Measurements from ENCODE around the gene CAMKK2. TPM values are rescaled to one million over a fixed set of nuclear protein-coding genes. Genes with fewer than 3 reads are reported as not detected.

The CAMKK2 gene
- total and polyA plus RNA-seq, 9 of the 15 experiments (the other 6 are each of a cell fraction or from before 2014, with no cell fraction given): 4.3 to 32.0 (median 18.2) TPM

DNA sequence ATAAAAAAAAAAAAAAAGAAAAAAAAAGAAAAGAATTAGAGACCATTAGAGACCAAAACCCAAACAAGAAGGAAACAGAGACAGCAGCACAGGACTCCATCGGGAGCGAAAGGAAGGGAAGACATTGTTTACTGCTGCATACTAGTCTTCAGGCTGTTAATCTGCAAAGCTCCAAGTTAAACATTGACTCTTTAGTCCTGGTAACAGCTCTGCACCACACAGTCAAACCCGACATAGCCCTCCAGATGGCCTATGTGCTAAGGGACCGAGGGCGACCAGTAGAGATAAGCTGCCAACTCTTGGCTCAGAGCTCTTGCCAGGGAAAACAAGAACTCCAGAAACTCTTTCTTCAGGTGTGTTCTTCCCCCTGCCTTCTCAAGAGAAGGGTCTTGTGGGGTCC is 78.7 kb downstream of the CAMKK2 start:
- H3K9ac ChIP-seq (ENCODE audit: insufficient read depth in 1 of 2, low read depth in 2 of 2, low read length in 2 of 2): no peak overlapping the region
- no peak for ATAC-seq
- 80% methylated on average over 5 of the region's 5 CpGs for WGBS (ENCODE audit: insufficient coverage, low coverage, missing lambda C conversion rate)
- no peak overlapping the region for H3K27ac ChIP-seq (ENCODE audit: extremely low read depth, low read depth, low read length)
- POLR2A ChIA-PET: interaction anchor here (0.6 to 2.0 kb wide), 3 partner anchors 13 to 262 kb away, joined by 3 to 8 read pairs (median 4); no protein-coding TSS in a partner anchor
- CTCF ChIA-PET (ENCODE audit: low intra/inter-chr PET ratio): no interaction called here
- no peaks in the 10 kb centered on the region for H4K20me1 ChIP-seq (replicated peaks; ENCODE audit: control insufficient read depth, insufficient read depth, low read length)
- in situ Hi-C loops (cut with MboI) (no loop called here), intact Hi-C loops (cut with micrococcal nuclease) (loop anchor here (10.0 kb wide), 1 partner anchor 213 kb away; no protein-coding TSS in a partner anchor)
- peaks cover 6% of the 10 kb centered on the region for H3K9me1 ChIP-seq (ENCODE audit: control insufficient read depth, insufficient read depth, low read length)
- H3K79me2 ChIP-seq (ENCODE audit: control insufficient read depth, insufficient read depth, low read length): no peaks in the 10 kb centered on the region
- peaks cover 0 to 7% of the 10 kb centered on the region in 2 experiments; a peak in 2 of 5 replicates for H3K4me1 ChIP-seq (replicated peaks in 1 of 2; ENCODE audit: control insufficient read depth in 2 of 2, insufficient read depth in 2 of 2, low read length in 2 of 2)
- TF ChIP-seq CBFB (CRISPR knock-in tag; IDR thresholded peaks at IDR 0.05) (no peak), ZNF444 (CRISPR knock-in tag; IDR thresholded peaks at IDR 0.05) (no peak), RFX7 (CRISPR knock-in tag; IDR thresholded peaks at IDR 0.05) (no peak), PHTF2 (CRISPR knock-in tag; IDR thresholded peaks at IDR 0.05) (no peak), TBL1XR1 (IDR thresholded peaks at IDR 0.05; ENCODE audit: low read length in 2 of 2) (no peak), ZNF707 (CRISPR knock-in tag; conservative IDR thresholded peaks at IDR 0.05) (no peak), ZNF699 (CRISPR knock-in tag; IDR thresholded peaks at IDR 0.05; ENCODE audit: insufficient replicate concordance) (no peak), ZBTB8A (IDR thresholded peaks at IDR 0.05; ENCODE audit: partially characterized antibody) (no peak), ASH1L (IDR thresholded peaks at IDR 0.05; ENCODE audit: borderline replicate concordance, low read depth, partially characterized antibody) (no peak), POLR2H (tag; IDR thresholded peaks at IDR 0.05; ENCODE audit: low read depth) (no peak), SMAD1 (IDR thresholded peaks at IDR 0.05; ENCODE audit: low read depth, low read length, partially characterized antibody) (no peak)
- TF ChIP-seq, protein P1, sequence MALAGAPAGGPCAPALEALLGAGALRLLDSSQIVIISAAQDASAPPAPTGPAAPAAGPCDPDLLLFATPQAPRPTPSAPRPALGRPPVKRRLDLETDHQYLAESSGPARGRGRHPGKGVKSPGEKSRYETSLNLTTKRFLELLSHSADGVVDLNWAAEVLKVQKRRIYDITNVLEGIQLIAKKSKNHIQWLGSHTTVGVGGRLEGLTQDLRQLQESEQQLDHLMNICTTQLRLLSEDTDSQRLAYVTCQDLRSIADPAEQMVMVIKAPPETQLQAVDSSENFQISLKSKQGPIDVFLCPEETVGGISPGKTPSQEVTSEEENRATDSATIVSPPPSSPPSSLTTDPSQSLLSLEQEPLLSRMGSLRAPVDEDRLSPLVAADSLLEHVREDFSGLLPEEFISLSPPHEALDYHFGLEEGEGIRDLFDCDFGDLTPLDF (CRISPR knock-in tag; IDR thresholded peaks at IDR 0.05): no peak
- H3K36me3 ChIP-seq (ENCODE audit: control insufficient read depth, insufficient read depth, low read length): peaks cover 8% of the 10 kb centered on the region; the same call in 1 of the 3 replicates
- no TSS peak for BruUV-seq (replicated peaks)
- H3K4me2 ChIP-seq (ENCODE audit: insufficient read depth, low read length): no peak overlapping the region
- FAIRE-seq: no peak
- H3K4me3 ChIP-seq: no peak overlapping the region
- peak in 3 of 4 experiments; percentile 3 to 8 (median 5) for DNase-seq (ENCODE audit: extremely low read depth in 1 of 4, low spot score in 3 of 4)
- no peaks in the 10 kb centered on the region for H3K9me3 ChIP-seq (replicated peaks; ENCODE audit: control insufficient read depth, insufficient read depth, low read depth, low read length)
- no peak overlapping the region for H2AFZ ChIP-seq (ENCODE audit: low read depth, low read length)
- H3K27me3 ChIP-seq (ENCODE audit: control insufficient read depth in 2 of 2, insufficient read depth in 2 of 2, low read length in 2 of 2): no peaks in the 10 kb centered on the region

Data from K562 (cell line).